K562 (cell line): ENCODE data around the gene SIRPB2. TPM values are rescaled to one million over a fixed set of nuclear protein-coding genes. Genes with fewer than 3 reads are reported as not detected.

Source experiments
- CBFA2T2 ChIP-seq: fragments of 450-650 bp; conservative IDR thresholded peaks from 2 replicates; pipeline ENCODE4 v1.6.1; 2017; ENCODE audit warnings: mild to moderate bottlenecking
- CCAR2 ChIP-seq: fragments of 200-400 bp; formaldehyde crosslinking; IDR thresholded peaks from 2 replicates; pipeline ENCODE4 v1.6.1; 2017; ENCODE audit warnings: mild to moderate bottlenecking, low read depth, low read length
- EP400 ChIP-seq: fragments of 450-650 bp; IDR thresholded peaks from 2 replicates; pipeline ENCODE4 v1.6.1; 2017; ENCODE audit warnings: antibody characterized with exemption, mild to moderate bottlenecking, moderate library complexity
- ERF ChIP-seq: fragments of 450-650 bp; formaldehyde crosslinking; IDR thresholded peaks from 2 replicates; pipeline ENCODE4 v1.4.0; 2020; ENCODE audit warnings: mild to moderate bottlenecking, mixed read lengths
- FOXM1 ChIP-seq, 2 experiments: fragments of 450-650 bp in 1 of 2; sonication (generic) in 1 of 2; formaldehyde crosslinking in 1 of 2; IDR thresholded peaks; 2 replicates each; pipeline versions ENCODE4 v1.6.1 to v1.9.0; 2017 to 2022; ENCODE audit warnings: low read depth in 2 of 2, mild to moderate bottlenecking in 2 of 2, missing genetic modification reagents in 1 of 2, moderate library complexity in 1 of 2
- HNRNPK ChIP-seq: fragments of 200-400 bp; formaldehyde crosslinking; IDR thresholded peaks from one replicate; pipeline ENCODE4 v1.6.1; 2018; ENCODE audit warnings: mild to moderate bottlenecking, low read depth, low read length; ENCODE audit not compliant: poor library complexity, severe bottlenecking
- PTRF ChIP-seq: fragments of 450-650 bp; IDR thresholded peaks from 2 replicates; pipeline ENCODE4 v1.6.1; 2016; ENCODE audit warnings: mild to moderate bottlenecking, missing genetic modification characterization, missing compliant biosample characterization
- SIX5 ChIP-seq, 2 experiments: IDR thresholded peaks; 2 replicates each; pipeline ENCODE4 v1.6.1; 2011; ENCODE audit warnings: low read length in 2 of 2, borderline replicate concordance in 1 of 2, low read depth in 1 of 2, mild to moderate bottlenecking in 1 of 2, moderate library complexity in 1 of 2; ENCODE audit not compliant: insufficient read depth in 1 of 2
- SMAD2 ChIP-seq: fragments of 150-350 bp; IDR thresholded peaks from 2 replicates; pipeline ENCODE4 v1.6.1; 2014; ENCODE audit warnings: low read depth, mild to moderate bottlenecking, low read length
- SMC3 ChIP-seq: conservative IDR thresholded peaks from 2 replicates; pipeline ENCODE4 v1.6.1; 2011; ENCODE audit warnings: low read depth, low read length, improper control_type of control experiment; ENCODE audit not compliant: insufficient read depth
- SRSF7 ChIP-seq: fragments of 200-400 bp; formaldehyde crosslinking; optimal IDR thresholded peaks from 2 replicates; pipeline ENCODE3; 2017; ENCODE audit warnings: mild to moderate bottlenecking, low read depth, low read length
- YBX1 ChIP-seq: fragments of 450-650 bp; IDR thresholded peaks from 2 replicates; pipeline ENCODE4 v1.7.1; 2016; ENCODE audit warnings: mild to moderate bottlenecking
- ZNF274 ChIP-seq: IDR thresholded peaks from 2 replicates; pipeline ENCODE4 v1.6.1; 2011; ENCODE audit warnings: low read depth, mild to moderate bottlenecking, low read length, moderate library complexity, borderline replicate concordance
- ZNF280A ChIP-seq: fragments of 450-650 bp; IDR thresholded peaks from 2 replicates; pipeline ENCODE4 v1.6.1; 2018; ENCODE audit warnings: mild to moderate bottlenecking, low read depth; ENCODE audit not compliant: partially characterized antibody
- ZNF347 ChIP-seq: fragments of 450-650 bp; formaldehyde crosslinking; IDR thresholded peaks from 2 replicates; pipeline ENCODE4 v1.4.0; 2020; ENCODE audit warnings: low read depth, mild to moderate bottlenecking, moderate library complexity
- ZNF449 ChIP-seq: fragments of 250-450 bp; sonication (Bioruptor Pico); IDR thresholded peaks from 2 replicates; pipeline ENCODE4 v1.8.0; 2022; ENCODE audit warnings: moderate library complexity, mild to moderate bottlenecking, inconsistent platforms
- ZNF589 ChIP-seq: fragments of 200-800 bp; sonication (Bioruptor generic); IDR thresholded peaks from 2 replicates; pipeline ENCODE4 v1.6.1; 2016; ENCODE audit warnings: low read depth, missing genetic modification characterization, missing compliant biosample characterization
- polyA plus RNA-seq, 8 experiments: library from polyadenylated mRNA; depleted of rRNA in 4 of 8; stranded (reverse) in 5 of 8; unstranded in 3 of 8; fragments of >200 nt; fragmentation: Nextera tagmentation in 2 of 8; fragmentation: Illumina TruSeq in 1 of 8; extraction: Ambion mirVana in 2 of 8; extraction: Trizol in 1 of 8; gene quantifications; 2 replicates each; pipeline versions ENCODE4 v1.2.1 to v1.2.3, GENCODE V29; 2011 to 2014; ENCODE audit warnings: inconsistent platforms in 1 of 8, missing spikeins in 1 of 8
- total RNA-seq, 7 experiments: library from RNA; depleted of rRNA in 6 of 7; stranded (reverse); fragments of >200 nt in 6 of 7; fragmentation: Illumina TruSeq in 2 of 7; extraction: Trizol in 2 of 7; gene quantifications; 2 replicates each; pipeline versions ENCODE4 v1.2.1 to v1.2.3, GENCODE V29; 2011 to 2021; ENCODE audit warnings: low replicate concordance in 1 of 7

The SIRPB2 gene
- total and polyA plus RNA-seq, 9 of the 15 experiments (the other 6 are each of a cell fraction or from before 2014, with no cell fraction given): 0.07 TPM; not detected in 7

- TF ChIP-seq SMC3 (no peak), ERF (no peak), CCAR2 (no peak), ZNF589 (no peak), FOXM1 (IDR thresholded peaks at IDR 0.05; ENCODE audit: low read depth) (no peak), FOXM1 (CRISPR knock-in tag; IDR thresholded peaks at IDR 0.05; ENCODE audit: low read depth) (no peak), SIX5 (IDR thresholded peaks at IDR 0.05; ENCODE audit: borderline replicate concordance in 1 of 2, insufficient read depth in 1 of 2, low read depth in 1 of 2, low read length in 2 of 2) (peak; percentile 31 to 38; a peak in 2 of 4 replicates), ZNF280A (no peak), EP400 (no peak), CBFA2T2 (peak; percentile 24; the same call in 1 of the 2 replicates), HNRNPK (no peak), ZNF274 (no peak), PTRF (no peak), ZNF347 (CRISPR knock-in tag) (no peak), YBX1 (no peak), ZNF449 (no peak), SRSF7 (no peak), SMAD2 (no peak)
Observed at GRCh38 chr20:1474817-1475603, 16.2 kb downstream of the SIRPB2 start (continued).
